AG04450 (cell line): Measurements from ENCODE around the gene HHLA2. TPM values are rescaled to one million over a fixed set of nuclear protein-coding genes. Genes with fewer than 3 reads are reported as not detected.

Experiments
- CTCF ChIA-PET: fragments of 300-600, 350-600 bp; formaldehyde crosslinking; extraction: SDS; loops from one replicate; lab custom pipeline; 2022; ENCODE audit warnings: antibody characterized with exemption, inconsistent platforms; lab: Charles Lee
- POLR2A ChIA-PET: fragments of 350-600 bp; formaldehyde crosslinking; extraction: SDS; loops from one replicate; lab custom pipeline; 2021; ENCODE audit warnings: antibody characterized with exemption, inconsistent platforms; lab: Yijun Ruan, JAX
- DNase-seq: peaks from one replicate; pipeline ENCODE4 v3.0.0-alpha.2; 2011; ENCODE audit warnings: low read depth, low spot score
- H3K27ac ChIP-seq: one replicate; pipeline ENCODE4 v1.5.1; 2012; ENCODE audit warnings: low read depth, low read length, control low read depth
- H3K27me3 ChIP-seq: one replicate; pipeline ENCODE4 v1.6.0; 2012; ENCODE audit warnings: low read length; ENCODE audit not compliant: control insufficient read depth, insufficient read depth
- H3K4me3 ChIP-seq: 2 replicates; pipeline ENCODE4 v1.5.1; 2011; ENCODE audit warnings: mild to moderate bottlenecking, low read depth, low read length, control low read depth
- H3K9me3 ChIP-seq: 2 replicates; pipeline ENCODE4 v1.5.1; 2012; ENCODE audit warnings: low read length; ENCODE audit not compliant: control insufficient read depth, insufficient read depth
- CTCF ChIP-seq: IDR thresholded peaks from 2 replicates; pipeline ENCODE4 v1.5.1; 2011; ENCODE audit warnings: low read depth, low read length, control low read depth, inconsistent platforms
- polyA plus RNA-seq: library from polyadenylated mRNA; depleted of rRNA; stranded (reverse); fragments of >200 nt; gene quantifications from 2 replicates; pipeline ENCODE4 v1.2.3, GENCODE V29; 2011

Gene HHLA2
- polyA plus RNA-seq, 1 experiment: not detected

- Histone ChIP-seq H3K9me3 (no peaks in the 10 kb centered on the region), H3K27me3 (no peaks in the 10 kb centered on the region), H3K27ac (no peak overlapping the region), H3K4me3 (no peak overlapping the region)
- CTCF ChIA-PET: interaction anchor here (0.8 to 1.0 kb wide), 2 partner anchors 12 to 44 kb away, joined by 3 read pairs; no protein-coding TSS in a partner anchor
- POLR2A ChIA-PET: no interaction called here
- no peak for DNase-seq
- TF ChIP-seq CTCF: no peak
Measured at GRCh38 chr3:108300103-108300849, 3.9 kb downstream of the HHLA2 start.

GRCh38 chr3:108301695-108302404 lies 5.5 kb downstream of the HHLA2 start:
- Histone ChIP-seq H3K4me3 (no peak overlapping the region), H3K9me3 (no peaks in the 10 kb centered on the region), H3K27me3 (no peaks in the 10 kb centered on the region), H3K27ac (no peak overlapping the region)
- DNase-seq: no peak
- CTCF ChIA-PET: no interaction called here
- POLR2A ChIA-PET: no interaction called here
- TF ChIP-seq CTCF: no peak

GRCh38 chr3:108302570-108302969 lies 6.2 kb downstream of the HHLA2 start:
- POLR2A ChIA-PET: no interaction called here
- no peaks in the 10 kb centered on the region for H3K27me3 ChIP-seq
- DNase-seq: no peak
- no peak for TF ChIP-seq CTCF
- H3K27ac ChIP-seq: no peak overlapping the region
- CTCF ChIA-PET: no interaction called here
- H3K9me3 ChIP-seq: no peaks in the 10 kb centered on the region
- no peak overlapping the region for H3K4me3 ChIP-seq

- CTCF ChIA-PET: no interaction called here
- H3K27ac ChIP-seq: no peak overlapping the region
- TF ChIP-seq CTCF: no peak
- no peak for DNase-seq
- no peaks in the 10 kb centered on the region for H3K9me3 ChIP-seq
- no peaks in the 10 kb centered on the region for H3K27me3 ChIP-seq
- POLR2A ChIA-PET: no interaction called here
- no peak overlapping the region for H3K4me3 ChIP-seq
Measured at GRCh38 chr3:108305484-108306172, 9.3 kb downstream of the HHLA2 start.

GRCh38 chr3:108311797-108312196 lies 15.4 kb downstream of the HHLA2 start:
- no peaks in the 10 kb centered on the region for H3K27me3 ChIP-seq
- no peak for TF ChIP-seq CTCF
- no peak for DNase-seq
- H3K27ac ChIP-seq: no peak overlapping the region
- ChIA-PET POLR2A (no interaction called here), CTCF (interaction anchor here (0.6 to 1.6 kb wide), 2 partner anchors 10 to 603 kb away, joined by 3 to 4 read pairs; no protein-coding TSS in a partner anchor)
- no peak overlapping the region for H3K4me3 ChIP-seq
- no peaks in the 10 kb centered on the region for H3K9me3 ChIP-seq
